DMS114 treated with DMSO at 0.1 percent for 48 hours (cell line): ENCODE results near the gene CACNA1B.
"Not testable (repeated sequence)": the region's sequence is repeated elsewhere in the genome, so short reads cannot be mapped to it uniquely, and the experiment has no call there.

Experiments used
- DNase-seq: peaks from one replicate; lab custom pipeline; 2025; ENCODE audit not compliant: unreplicated experiment; lab: John Stamatoyannopoulos, UW

The CACNA1B gene

DNA sequence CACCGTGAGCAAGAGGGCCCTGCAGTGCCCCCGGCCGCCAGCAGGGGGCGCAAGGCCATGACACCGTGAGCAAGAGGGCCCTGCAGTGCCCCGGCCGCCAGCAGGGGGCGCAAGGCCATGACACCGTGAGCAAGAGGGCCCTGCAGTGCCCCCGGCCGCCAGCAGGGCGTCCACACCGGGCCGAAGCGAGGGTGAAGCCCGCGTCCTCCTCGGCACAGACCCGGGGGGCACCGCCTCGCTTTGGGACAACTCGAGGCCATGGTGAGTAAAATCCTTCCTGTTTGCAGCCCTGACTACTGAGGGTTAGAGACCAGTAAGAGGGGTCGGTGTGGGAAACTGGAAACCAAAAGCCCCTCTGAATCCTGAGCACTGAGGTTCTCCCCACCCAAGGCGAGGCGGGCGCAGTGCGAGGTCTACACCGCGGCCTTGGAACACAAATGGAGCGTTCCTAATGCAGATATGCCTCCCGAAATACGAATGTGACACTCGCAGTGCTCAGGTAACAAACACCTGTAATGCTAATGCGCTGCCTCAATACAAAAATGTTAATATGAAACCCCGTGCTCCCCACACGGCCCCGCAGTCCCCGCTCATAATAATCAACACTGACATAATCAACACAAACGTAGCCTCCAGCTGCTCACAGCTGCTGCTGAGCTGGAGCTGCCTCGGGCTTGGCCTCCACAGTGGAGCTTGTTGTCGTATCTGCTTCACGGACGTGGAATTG is 249.4 kb downstream of the CACNA1B start:
- DNase-seq: not testable (repeated sequence)

DNA sequence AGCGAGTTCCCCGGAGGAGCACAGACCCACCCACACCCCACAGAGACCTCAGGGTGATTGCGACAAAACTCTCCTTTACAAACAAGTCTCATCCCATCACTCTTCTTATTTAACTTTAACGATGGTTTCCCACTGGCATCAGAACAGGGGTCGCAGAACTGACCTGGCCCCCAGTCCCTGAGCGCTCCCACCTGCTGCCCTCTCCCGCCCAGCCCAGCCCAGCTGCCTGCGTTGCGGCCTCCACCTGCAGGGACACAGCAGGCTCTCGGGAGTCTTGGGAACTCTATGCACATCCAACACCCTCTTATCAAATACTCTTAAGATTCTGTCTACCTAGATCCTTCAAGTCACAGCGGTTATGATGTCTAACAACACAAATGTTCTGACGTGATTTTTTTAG is 250.4 kb downstream of the CACNA1B start:
- DNase-seq: not testable (repeated sequence)

DNA sequence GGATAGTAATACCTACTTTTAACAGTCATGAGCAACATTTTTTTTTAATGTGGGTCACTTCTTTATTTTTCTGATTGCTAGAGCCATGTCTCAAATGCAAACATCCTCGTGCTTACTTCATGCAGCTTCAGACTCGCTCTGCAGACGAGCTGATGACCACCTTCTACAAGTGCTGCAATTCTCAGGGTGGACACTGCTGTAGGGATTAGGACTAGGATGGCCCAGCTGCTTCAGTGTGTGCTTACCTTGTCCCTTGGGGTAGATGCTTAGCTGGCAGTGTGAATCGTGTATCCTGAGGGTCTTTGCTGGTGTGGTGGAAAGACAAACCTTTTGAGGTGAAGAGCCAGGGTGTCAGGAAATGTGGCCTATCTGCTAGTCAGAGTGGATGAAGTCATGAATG is 251.7 kb downstream of the CACNA1B start:
- DNase-seq: not testable (repeated sequence)

DNA sequence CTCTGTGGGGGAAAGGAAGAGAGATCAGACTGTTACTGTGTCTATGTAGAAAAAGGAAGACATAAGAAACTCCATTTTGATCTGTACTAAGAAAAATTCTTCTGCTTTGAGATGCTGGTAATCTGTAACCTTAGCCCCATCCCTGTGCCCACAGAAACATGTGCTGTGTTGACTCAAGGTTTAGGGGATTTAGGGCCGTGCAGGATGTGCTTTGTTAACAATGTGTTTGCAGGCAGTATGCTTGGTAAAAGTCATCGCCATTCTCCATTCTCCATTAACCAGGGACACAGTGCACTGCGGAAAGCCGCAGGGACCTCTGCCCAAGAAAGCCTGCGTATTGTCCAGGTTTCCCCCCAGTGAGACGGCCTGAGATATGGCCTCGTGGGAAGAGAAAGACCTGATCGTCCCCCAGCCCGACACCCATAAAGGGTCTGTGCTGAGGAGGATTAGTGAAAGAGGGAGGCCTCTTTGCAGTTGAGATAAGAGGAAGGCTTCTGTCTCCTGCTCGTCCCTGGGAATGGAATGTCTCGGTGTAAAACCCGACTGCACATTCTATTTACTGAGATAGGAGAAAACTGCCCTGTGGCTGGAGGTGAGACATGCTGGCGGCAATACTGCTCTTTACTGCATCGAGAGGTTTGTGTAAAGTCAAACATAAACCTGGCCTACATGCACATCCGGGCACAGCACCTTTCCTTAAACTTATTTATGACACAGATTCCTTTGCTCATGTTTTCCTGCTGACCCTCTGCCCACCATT is 255.5 kb downstream of the CACNA1B start:
- DNase-seq: not testable (repeated sequence)

DNA sequence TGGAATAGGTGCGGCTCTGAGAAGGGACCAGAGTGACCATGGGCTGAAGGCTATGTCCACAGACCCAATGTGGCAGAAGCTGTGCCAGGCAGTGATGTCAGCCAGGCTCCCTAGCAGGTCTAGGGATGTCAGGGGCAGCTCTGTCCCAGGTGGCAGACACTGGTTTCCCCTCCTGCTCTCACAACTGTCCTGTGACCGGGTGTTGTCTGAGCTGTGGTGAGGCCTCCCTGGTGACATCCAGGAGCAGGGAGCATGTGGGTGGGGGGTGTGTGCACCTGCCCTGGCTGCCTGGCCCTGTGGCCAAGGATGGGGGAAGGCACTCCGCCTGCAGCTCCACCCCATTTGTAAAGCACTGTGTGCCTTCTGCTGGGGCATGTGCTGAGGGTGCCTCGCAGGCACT is 257.0 kb downstream of the CACNA1B start:
- DNase-seq: not testable (repeated sequence)

DNA sequence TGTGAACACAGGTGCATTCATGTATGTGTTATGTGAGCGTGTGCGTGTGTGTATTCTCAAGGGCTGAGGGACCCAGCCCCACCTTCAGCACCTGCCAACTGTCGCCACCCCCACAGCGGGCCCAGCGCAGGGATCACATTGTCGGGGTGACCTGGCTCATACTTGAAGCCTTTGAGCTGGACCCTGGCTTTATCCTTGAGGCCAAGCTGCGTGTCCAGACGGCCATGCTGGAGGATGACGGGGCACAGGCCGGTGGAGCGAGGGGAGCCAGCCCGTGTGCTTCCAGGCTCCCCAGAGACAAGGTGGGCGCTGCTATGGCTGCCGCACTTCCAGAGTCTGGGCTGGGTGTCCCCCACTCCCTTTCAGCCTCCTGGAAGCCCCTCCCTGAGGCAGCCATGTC is 261.5 kb downstream of the CACNA1B start:
- not testable (repeated sequence) for DNase-seq

DNA sequence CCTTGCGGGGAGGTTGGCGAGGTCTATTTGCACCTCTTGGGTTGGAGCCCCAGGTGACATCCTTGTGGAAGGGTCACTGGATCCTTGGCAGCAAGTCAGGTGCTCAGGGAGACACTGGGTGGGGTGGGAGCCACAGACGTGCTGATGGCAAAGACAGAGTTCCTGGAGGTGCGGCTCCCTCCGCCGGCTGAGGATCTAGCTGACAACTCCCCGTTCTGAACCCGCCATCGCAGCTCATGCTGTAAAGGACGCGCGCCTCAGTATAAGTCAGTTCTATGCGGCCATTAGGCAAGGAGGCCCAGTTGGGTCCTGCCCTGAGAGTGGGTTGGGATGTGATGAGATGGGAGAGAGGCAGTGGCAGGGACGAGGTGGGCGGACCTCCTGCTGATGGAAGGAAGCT is 263.4 kb downstream of the CACNA1B start:
- not testable (repeated sequence) for DNase-seq

DNA sequence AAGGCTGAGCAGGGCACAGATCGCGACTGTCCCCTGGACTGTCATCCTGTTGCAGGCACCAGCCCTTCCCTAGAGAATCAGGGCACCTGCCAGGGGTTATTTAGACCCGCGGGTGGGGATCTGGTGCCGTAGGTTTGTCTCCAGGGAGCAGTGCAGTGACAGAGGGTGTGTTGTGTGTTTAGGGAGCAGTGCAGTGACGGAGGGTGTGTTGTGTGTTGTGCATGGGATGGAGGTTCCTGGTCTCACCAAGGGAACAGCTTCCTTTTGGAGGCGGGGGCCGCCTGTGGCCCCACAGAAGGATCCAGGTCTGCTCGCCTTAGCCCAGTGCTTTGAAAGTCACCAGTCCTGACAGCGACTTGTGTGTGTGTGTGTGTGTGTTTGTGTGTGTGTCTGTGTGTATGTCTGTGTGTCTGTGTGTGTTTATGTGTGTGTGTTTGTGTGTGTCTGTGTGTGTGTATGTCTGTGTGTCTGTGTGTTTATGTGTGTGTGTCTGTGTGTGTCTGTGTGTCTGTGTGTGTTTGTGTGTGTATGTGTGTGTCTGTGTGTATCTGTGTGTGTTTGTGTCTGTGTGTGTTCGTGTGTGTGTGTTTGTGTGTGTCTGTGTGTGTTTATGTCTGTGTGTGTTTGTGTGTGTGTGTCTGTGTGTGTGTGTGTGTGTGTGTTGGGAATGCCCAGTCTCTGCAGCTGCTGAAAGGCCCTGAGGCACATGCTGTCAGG is 265.1 kb downstream of the CACNA1B start:
- DNase-seq: not testable (repeated sequence)

DNA sequence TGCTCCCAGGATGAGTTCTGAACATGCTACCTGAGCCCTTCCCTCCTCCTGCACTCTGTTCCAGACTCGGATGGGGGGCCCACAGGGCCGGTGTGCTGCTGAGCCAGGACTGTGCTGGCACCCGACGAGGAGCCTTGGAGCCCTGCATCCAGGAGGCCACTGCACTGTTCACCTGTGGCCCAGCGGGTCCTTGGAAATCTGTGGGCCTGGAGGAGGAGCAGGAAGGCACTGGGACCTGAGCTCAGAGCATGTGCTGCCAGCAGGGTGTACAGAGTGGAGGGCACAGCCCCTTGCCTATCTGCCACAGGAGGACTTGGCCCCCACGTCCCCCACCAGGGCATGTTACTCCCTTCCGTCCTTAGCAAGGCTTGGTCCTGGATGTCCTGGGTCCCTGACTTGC is 265.9 kb downstream of the CACNA1B start:
- not testable (repeated sequence) for DNase-seq

DNA sequence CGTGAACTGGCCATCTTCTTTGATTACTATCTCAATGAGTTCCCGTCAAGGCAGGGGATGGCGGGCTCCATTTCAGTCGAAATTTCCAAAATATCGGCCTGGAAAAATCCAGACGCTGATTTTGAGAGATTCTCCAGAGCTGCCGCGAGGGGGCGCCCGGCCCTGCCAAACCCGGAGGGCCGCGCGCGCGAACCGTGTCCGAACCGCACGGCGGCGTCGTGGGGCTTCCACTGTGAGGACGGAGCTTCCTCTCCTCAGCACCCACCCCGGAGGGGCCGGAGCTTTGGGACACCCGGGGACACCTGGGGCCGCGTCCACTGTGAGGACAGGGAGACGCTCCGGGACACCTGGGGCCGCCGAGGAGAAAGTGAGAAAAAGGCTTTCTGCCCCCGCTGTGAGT is 270.0 kb downstream of the CACNA1B start:
- peak; percentile 31 for DNase-seq

DNA sequence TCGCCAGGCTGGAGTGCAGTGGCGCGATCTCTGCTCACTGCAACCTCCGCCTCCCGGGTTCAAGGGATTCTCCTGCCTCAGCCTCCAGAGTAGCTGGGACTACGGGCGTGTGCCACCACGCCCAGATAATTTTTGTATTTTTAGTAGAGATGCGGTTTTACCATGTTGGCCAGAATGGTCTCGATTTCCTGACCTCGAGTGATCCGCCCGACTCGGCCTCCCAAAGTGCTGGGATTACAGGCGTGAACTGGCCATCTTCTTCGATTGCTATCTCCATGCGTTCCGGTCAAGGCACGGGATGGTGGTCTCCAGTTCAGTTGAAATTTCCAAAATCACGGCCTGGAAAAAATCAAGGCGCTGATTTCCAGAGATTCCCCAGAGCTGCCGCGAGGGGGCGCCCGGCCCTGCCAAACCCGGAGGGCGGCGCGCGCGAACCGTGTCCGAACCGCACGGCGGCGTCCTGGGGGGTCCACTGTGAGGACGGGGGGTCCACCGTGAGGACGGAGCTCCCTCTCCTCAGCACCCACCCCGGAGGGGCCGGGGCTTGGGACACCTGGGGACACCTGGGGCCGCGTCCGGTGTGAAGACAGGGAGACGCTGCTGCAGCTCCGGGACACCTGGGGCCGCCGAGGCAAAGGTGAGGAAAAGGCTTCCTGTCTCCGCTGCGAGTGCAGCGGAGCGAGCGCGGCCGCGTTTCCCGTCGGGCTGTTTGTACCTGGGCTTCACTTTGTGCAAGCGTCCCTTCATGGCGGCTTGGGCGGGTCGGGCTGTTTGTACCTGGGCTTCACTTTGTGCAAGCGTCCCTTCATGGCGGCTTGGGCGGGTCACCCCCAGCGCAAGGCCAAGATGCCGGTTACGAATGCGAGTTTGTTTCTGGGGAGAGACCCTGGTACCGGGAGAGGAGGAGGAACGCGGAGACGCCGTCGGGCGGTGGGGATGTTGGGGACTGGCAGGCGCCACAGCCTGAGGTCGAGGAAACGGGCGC is 272.4 kb downstream of the CACNA1B start:
- peak; percentile 10 for DNase-seq

DNA sequence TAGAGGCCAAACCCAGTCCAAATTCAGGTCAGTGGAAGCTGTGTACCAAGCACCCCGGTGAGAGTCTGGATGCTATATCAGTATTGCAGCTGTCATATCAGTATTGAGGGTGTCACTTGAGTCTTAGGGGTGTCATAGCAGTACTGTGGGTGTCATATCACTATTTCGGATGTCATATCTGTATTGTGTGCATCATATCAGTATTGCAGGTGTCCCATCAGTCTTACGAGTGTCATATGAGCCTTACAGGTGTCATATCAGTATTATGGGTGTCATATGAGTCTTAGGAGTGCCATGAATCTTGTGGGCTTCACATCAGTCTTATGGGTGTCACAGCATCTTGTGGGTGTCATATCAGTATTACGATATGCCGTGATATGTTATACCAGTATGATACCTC is 278.2 kb downstream of the CACNA1B start:
- not testable (repeated sequence) for DNase-seq

DNA sequence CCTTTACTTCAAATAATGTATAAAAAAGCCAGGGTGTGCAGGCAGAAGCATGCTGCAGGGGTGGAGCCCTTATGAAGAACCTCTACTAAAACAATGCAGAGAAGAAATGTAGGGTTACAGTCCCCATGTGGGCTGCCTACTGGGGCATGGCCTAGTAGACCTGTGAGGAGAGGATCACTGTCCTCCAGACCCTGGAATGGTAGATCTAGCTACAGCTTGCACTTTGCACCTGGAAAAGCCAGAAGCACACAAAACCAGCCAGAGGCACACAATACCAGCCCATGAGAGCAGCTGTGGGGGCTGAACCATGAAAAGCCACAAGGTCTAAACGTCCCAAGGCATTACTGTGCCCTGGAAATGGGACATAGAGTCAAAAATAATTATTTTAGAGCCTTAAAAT is 289.2 kb downstream of the CACNA1B start:
- not testable (repeated sequence) for DNase-seq
